ENCODE measurements around the gene ITGB4. TPM values are rescaled to one million over a fixed set of nuclear protein-coding genes. Genes with fewer than 3 reads are reported as not detected.

Gene ITGB4
- total RNA-seq, 4 donors from 2014 or later, result 3.6 to 20.2 (median 6.3) TPM

GRCh38 chr17:75734674-75735294 is 13.5 kb downstream of the ITGB4 start:
- DNase-seq (no peak), ATAC-seq (no peak)
- Histone ChIP-seq H3K27me3 (no peaks in the 10 kb centered on the region), H3K36me3 (no peaks in the 10 kb centered on the region), H3K4me1 (no peaks in the 10 kb centered on the region), H3K27ac (no peak overlapping the region), H3K9me3 (no peaks in the 10 kb centered on the region), H3K4me3 (no peak overlapping the region)
- in situ Hi-C loops (cut with MboI; ENCODE audit: low sequenced_read_pairs in 4 of 4) (no loop called here), intact Hi-C loops (cut with DNase I; ENCODE audit: low total_unique reads) (no loop called here)
- TF ChIP-seq POLR2A (IDR thresholded peaks at IDR 0.05) (no peak), CTCF (IDR thresholded peaks at IDR 0.05 in 4 of 5, conservative IDR thresholded peaks at IDR 0.05 in 1 of 5) (no peak)

DNA sequence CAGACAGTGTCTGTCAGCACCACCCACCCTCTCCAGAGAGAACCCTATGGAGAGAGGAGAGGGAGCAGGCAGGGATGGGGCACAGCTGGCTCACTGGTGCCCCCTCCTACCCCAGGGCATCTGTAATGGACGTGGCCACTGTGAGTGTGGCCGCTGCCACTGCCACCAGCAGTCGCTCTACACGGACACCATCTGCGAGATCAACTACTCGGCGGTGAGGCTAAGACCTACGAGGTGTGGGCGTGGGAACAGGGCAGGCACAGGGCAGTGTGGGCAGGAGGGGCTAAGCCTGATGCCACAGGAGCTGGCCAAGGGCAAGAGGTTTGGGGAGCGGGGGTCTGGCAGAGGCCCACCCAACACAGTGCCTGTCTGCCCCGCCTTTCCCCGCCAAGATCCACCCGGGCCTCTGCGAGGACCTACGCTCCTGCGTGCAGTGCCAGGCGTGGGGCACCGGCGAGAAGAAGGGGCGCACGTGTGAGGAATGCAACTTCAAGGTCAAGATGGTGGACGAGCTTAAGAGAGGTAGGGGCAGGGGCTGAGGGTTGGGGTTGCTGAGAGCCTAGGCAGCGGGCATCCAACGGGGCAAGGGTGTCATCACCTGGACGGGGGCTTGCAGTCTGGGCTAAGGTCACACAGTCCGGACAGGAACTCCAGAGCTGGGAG is 15.0 kb downstream of the ITGB4 start:
- no peak for ATAC-seq
- TF ChIP-seq POLR2A (IDR thresholded peaks at IDR 0.05), result no peak
- no peak for TF ChIP-seq CTCF (IDR thresholded peaks at IDR 0.05 in 4 of 5, conservative IDR thresholded peaks at IDR 0.05 in 1 of 5)
- no peak for DNase-seq
- Histone ChIP-seq H3K4me3 (no peak overlapping the region), H3K9me3 (no peaks in the 10 kb centered on the region), H3K27ac (no peak overlapping the region), H3K27me3 (no peaks in the 10 kb centered on the region), H3K4me1 (no peaks in the 10 kb centered on the region), H3K36me3 (no peaks in the 10 kb centered on the region)
- intact Hi-C loops (cut with DNase I; ENCODE audit: low total_unique reads) (no loop called here), in situ Hi-C loops (cut with MboI; ENCODE audit: low sequenced_read_pairs in 4 of 4) (no loop called here)

- in situ Hi-C loops (cut with MboI; ENCODE audit: low sequenced_read_pairs in 4 of 4), result no loop called here
- ATAC-seq (no peak), DNase-seq (no peak)
- Histone ChIP-seq H3K4me1 (no peaks in the 10 kb centered on the region), H3K4me3 (no peak overlapping the region), H3K27me3 (no peaks in the 10 kb centered on the region), H3K9me3 (no peaks in the 10 kb centered on the region), H3K36me3 (no peaks in the 10 kb centered on the region), H3K27ac (no peak overlapping the region)
- intact Hi-C loops (cut with DNase I; ENCODE audit: low total_unique reads), result no loop called here
- TF ChIP-seq POLR2A (IDR thresholded peaks at IDR 0.05) (no peak), CTCF (IDR thresholded peaks at IDR 0.05 in 4 of 5, conservative IDR thresholded peaks at IDR 0.05 in 1 of 5) (no peak)
Measured at GRCh38 chr17:75737133-75737962, 16.1 kb downstream of the ITGB4 start.

DNA sequence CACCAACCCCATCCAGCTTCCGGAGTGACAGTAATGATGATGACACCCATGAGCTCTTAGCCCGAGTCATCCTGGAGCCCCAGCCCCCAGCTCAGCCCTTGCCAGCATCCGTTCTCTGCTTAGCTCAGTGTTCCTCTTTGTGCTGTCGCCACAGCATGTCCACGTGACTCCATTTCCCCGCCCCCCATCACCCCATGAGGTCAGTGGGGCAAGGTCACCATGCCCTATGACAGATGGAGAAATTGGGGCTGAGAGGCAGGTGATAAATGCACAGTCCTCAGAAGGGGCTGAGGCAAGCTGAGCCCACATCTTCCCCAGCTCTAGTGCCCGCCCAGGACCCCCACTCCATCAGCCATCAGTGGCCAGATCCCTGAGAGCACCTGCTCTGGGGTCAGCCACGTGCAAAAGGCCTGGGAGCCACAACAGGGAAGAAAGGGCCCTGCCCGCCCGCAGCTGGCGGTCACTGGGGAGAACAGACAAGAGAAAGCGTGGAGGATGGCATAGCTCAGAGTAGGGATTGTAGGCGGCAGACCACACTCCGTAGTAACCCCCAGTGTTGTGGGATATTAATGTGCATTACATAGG is 17.1 kb downstream of the ITGB4 start:
- in situ Hi-C loops (cut with MboI; ENCODE audit: low sequenced_read_pairs in 4 of 4) (no loop called here), intact Hi-C loops (cut with DNase I; ENCODE audit: low total_unique reads) (no loop called here)
- H3K36me3 ChIP-seq, result no peaks in the 10 kb centered on the region
- H3K9me3 ChIP-seq, result no peaks in the 10 kb centered on the region
- H3K4me1 ChIP-seq, result no peaks in the 10 kb centered on the region
- no peak overlapping the region for H3K4me3 ChIP-seq
- ATAC-seq (no peak), DNase-seq (no peak)
- no peaks in the 10 kb centered on the region for H3K27me3 ChIP-seq
- no peak for TF ChIP-seq POLR2A (IDR thresholded peaks at IDR 0.05)
- no peak for TF ChIP-seq CTCF (IDR thresholded peaks at IDR 0.05 in 4 of 5, conservative IDR thresholded peaks at IDR 0.05 in 1 of 5)
- H3K27ac ChIP-seq, result no peak overlapping the region

Measured in gastrocnemius medialis (tissue), 4 donors.